Endothelial cell (in vitro differentiated cells): Measurements from ENCODE around the gene C12orf76. TPM values are rescaled to one million over a fixed set of nuclear protein-coding genes. Genes with fewer than 3 reads are reported as not detected.
"Not testable (repeated sequence)": the region's sequence is repeated elsewhere in the genome, so short reads cannot be mapped to it uniquely, and the experiment has no call there.

Source experiments
- DNase-seq: peaks from one replicate; pipeline ENCODE4 v3.0.0; 2021; ENCODE audit warnings: low spot score
- H3K27ac Mint-ChIP-seq: one replicate; pipeline ENCODE4 v1.8.0; 2021; ENCODE audit warnings: mixed read lengths, inconsistent platforms; ENCODE audit not compliant: unreplicated experiment
- H3K27me3 Mint-ChIP-seq: one replicate; pipeline ENCODE4 v1.8.0; 2021; ENCODE audit warnings: mild to moderate bottlenecking, moderate library complexity, mixed read lengths, inconsistent platforms; ENCODE audit not compliant: unreplicated experiment
- H3K36me3 Mint-ChIP-seq: one replicate; pipeline ENCODE4 v1.8.0; 2021; ENCODE audit warnings: mild to moderate bottlenecking, low read depth, mixed read lengths, inconsistent platforms; ENCODE audit not compliant: unreplicated experiment
- H3K4me1 Mint-ChIP-seq: one replicate; pipeline ENCODE4 v1.8.0; 2021; ENCODE audit warnings: mild to moderate bottlenecking, mixed read lengths, inconsistent platforms; ENCODE audit not compliant: unreplicated experiment
- H3K4me3 Mint-ChIP-seq: one replicate; pipeline ENCODE4 v1.8.0; 2021; ENCODE audit warnings: mild to moderate bottlenecking, mixed read lengths, inconsistent platforms; ENCODE audit not compliant: unreplicated experiment
- H3K9me3 Mint-ChIP-seq: one replicate; pipeline ENCODE4 v1.8.0; 2021; ENCODE audit warnings: mixed read lengths, inconsistent platforms; ENCODE audit not compliant: unreplicated experiment
- total RNA-seq: library from RNA; stranded (reverse); fragmentation: NEBNext Ultra II Directional; extraction: Animal tissue kit (Norgen Biotek cat#: 25700); gene quantifications from one replicate; pipeline ENCODE4 v1.2.1, GENCODE V29; 2021; ENCODE audit not compliant: unreplicated experiment
- TF ChIP-seq, protein P1 (sequence below): fragments of 200-600 bp; sonication (generic); IDR thresholded peaks from one replicate; pipeline ENCODE4 v1.5.0; 2021; ENCODE audit warnings: antibody characterized with exemption; ENCODE audit not compliant: unreplicated experiment

C12orf76 gene
- total RNA-seq, 1 donor from 2014 or later, result 21.9 TPM

DNA sequence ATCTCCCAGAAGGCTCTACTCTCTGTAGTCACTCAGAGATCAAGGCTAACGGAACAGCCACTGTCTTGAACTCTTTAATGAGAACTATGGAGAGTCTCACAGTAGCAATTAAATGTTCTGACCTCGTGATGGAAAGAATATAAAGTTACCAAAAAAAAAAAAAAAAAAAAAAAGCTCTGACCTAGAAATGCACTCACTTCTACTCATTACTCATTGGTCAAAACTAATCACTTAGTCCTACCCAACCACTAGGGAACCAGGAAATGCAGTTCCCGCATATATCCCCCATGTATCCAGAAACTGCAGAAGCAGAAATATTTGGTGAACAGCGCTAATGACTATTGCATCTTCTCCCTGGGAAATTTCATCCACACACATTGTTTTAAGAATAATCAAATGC, 29.5 kb upstream of the C12orf76 start:
- Mint-ChIP-seq H3K9me3 (no peaks in the 10 kb centered on the region), H3K36me3 (peaks cover 3% of the 10 kb centered on the region), H3K27me3 (peaks cover 10% of the 10 kb centered on the region)

DNA sequence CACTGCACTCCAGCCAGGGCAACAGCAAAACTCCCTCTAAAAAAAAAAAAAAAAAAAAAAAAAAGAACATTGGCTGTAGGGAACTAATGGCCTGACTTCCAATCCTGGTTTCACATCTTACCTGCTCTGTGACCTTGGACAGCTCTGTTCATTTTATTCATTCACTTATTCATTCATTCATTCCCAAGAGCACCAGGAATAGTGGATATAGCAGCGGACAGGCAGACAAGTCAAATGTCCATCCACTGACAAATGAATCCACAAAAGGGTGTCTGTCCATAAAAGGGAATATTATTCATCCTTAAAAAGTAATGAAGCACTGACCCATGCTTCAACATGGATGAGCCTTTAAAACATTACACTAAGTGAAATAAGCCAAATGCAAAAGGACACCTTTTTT, 27.6 kb upstream of the C12orf76 start:
- H3K36me3 Mint-ChIP-seq, result peaks cover 3% of the 10 kb centered on the region
- TF ChIP-seq, protein P1, sequence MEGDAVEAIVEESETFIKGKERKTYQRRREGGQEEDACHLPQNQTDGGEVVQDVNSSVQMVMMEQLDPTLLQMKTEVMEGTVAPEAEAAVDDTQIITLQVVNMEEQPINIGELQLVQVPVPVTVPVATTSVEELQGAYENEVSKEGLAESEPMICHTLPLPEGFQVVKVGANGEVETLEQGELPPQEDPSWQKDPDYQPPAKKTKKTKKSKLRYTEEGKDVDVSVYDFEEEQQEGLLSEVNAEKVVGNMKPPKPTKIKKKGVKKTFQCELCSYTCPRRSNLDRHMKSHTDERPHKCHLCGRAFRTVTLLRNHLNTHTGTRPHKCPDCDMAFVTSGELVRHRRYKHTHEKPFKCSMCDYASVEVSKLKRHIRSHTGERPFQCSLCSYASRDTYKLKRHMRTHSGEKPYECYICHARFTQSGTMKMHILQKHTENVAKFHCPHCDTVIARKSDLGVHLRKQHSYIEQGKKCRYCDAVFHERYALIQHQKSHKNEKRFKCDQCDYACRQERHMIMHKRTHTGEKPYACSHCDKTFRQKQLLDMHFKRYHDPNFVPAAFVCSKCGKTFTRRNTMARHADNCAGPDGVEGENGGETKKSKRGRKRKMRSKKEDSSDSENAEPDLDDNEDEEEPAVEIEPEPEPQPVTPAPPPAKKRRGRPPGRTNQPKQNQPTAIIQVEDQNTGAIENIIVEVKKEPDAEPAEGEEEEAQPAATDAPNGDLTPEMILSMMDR, result no peak
- peaks cover 19% of the 10 kb centered on the region for H3K4me1 Mint-ChIP-seq
- peaks cover 10% of the 10 kb centered on the region for H3K27me3 Mint-ChIP-seq
- no peak overlapping the region for H3K27ac Mint-ChIP-seq
- DNase-seq, result no peak
- H3K4me3 Mint-ChIP-seq, result no peak overlapping the region
- no peaks in the 10 kb centered on the region for H3K9me3 Mint-ChIP-seq

More for the DNA sequence above, 29.5 kb upstream of the C12orf76 start:
- TF ChIP-seq, protein P1, result no peak
- H3K4me3 Mint-ChIP-seq, result no peak overlapping the region
- no peak overlapping the region for H3K27ac Mint-ChIP-seq
- DNase-seq, result no peak
- H3K4me1 Mint-ChIP-seq, result peaks cover 19% of the 10 kb centered on the region

- TF ChIP-seq, protein P1, result no peak
- Mint-ChIP-seq H3K4me1 (peaks cover 7% of the 10 kb centered on the region), H3K9me3 (no peaks in the 10 kb centered on the region), H3K4me3 (no peak overlapping the region), H3K36me3 (no peaks in the 10 kb centered on the region), H3K27ac (no peak overlapping the region), H3K27me3 (peaks cover 4% of the 10 kb centered on the region)
- no peak for DNase-seq
Observed at GRCh38 chr12:110074089-110074488, 25.8 kb upstream of the C12orf76 start.

DNA sequence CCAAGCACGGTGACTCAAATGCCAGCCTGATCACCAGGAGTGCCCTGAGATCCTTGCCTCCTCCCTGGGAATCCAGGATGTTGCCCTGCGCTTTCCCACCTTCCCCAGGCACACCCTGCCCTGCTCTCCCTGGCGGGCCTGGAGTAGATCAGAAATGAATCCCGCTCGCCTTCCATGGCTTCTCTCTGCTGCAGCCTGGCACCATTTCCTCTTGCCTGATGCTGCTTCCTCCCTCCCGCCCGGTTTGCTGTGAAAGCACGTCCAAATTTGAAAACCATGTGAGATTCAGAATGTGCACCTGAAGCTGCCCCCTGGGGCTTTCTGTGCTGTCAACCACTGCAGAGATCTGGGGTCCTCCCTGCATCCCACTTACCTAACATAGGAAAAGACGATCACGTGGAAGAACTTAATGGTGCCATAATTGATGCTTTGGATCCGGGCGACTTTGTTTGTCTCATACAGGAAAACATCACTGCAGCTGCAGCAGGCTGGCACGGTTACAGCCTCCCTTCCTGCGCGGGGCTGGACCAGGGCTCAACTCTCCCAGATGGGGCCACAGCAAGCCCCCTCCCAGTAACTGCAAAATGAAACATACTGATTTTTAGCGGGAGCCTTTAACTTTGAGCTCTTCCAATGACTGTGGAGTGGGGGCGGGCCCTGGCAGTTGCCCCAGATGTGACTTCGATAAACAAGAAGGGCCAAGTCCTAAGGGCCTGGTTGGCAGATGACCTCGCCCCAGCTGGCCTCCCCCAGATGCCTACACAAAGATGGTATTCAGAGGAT, 24.9 kb upstream of the C12orf76 start:
- DNase-seq, result no peak
- Mint-ChIP-seq H3K36me3 (no peaks in the 10 kb centered on the region), H3K4me3 (no peak overlapping the region), H3K4me1 (peaks cover 6% of the 10 kb centered on the region), H3K9me3 (no peaks in the 10 kb centered on the region), H3K27me3 (peaks cover 4% of the 10 kb centered on the region), H3K27ac (peak overlapping the region; percentile 9)
- TF ChIP-seq, protein P1, result no peak

DNA sequence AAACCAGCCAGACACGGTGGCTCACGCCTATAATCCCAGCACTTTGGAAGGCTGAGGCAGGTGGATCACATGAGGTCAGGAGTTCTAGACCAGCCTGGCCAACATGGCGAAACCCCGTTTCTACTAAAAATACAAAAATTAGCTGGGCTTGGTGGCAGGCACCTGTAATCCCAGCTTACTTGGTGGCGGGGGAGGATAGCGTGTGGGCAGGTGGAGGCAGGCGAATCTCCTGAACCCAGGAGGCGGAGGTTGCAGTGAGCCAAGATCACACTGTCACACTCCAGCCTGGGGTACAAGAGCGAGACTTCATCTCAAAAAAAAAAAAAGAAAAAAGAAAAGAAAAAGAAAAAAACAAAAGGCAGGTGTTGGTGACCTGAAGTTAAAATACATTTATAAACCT, 24.3 kb upstream of the C12orf76 start:
- not testable (repeated sequence) for DNase-seq, H3K9me3 Mint-ChIP-seq, H3K27ac Mint-ChIP-seq, H3K27me3 Mint-ChIP-seq, H3K36me3 Mint-ChIP-seq, H3K4me3 Mint-ChIP-seq, H3K4me1 Mint-ChIP-seq
